22Rv1 (cell line): Measurements from ENCODE around the gene SUGCT.

Source experiments
- H3K27ac ChIP-seq: fragments of 450-650 bp; 2 replicates; pipeline ENCODE4 v1.5.1; 2017
- ZFX ChIP-seq: fragments of 450-650 bp; IDR thresholded peaks from 2 replicates; pipeline ENCODE4 v1.6.1; 2017; ENCODE audit warnings: antibody characterized with exemption, borderline replicate concordance
- TF ChIP-seq, protein P1 (sequence below): fragments of 450-650 bp; IDR thresholded peaks from 2 replicates; pipeline ENCODE4 v1.5.1; 2017; ENCODE audit warnings: mild to moderate bottlenecking

The SUGCT gene

DNA sequence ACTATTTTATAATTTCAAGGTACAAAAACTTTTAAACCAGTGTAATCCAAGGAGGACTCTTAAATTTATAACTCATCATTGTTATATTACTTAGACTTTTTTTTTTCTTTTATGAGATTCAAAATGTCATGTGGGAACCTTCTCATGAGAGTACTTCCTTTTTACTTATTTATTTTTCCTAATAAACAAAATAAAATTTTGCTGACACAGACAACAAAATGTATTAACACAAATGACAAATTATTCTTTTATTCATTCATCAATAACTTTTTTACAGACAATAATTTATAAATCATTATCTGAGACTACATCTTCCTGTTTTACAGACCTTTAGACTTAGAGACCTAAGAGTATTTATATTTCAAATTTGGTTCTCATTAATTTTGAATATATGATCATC, 706.2 kb downstream of the SUGCT start:
- no peak overlapping the region for H3K27ac ChIP-seq
- no peak for TF ChIP-seq ZFX
- TF ChIP-seq, protein P1, sequence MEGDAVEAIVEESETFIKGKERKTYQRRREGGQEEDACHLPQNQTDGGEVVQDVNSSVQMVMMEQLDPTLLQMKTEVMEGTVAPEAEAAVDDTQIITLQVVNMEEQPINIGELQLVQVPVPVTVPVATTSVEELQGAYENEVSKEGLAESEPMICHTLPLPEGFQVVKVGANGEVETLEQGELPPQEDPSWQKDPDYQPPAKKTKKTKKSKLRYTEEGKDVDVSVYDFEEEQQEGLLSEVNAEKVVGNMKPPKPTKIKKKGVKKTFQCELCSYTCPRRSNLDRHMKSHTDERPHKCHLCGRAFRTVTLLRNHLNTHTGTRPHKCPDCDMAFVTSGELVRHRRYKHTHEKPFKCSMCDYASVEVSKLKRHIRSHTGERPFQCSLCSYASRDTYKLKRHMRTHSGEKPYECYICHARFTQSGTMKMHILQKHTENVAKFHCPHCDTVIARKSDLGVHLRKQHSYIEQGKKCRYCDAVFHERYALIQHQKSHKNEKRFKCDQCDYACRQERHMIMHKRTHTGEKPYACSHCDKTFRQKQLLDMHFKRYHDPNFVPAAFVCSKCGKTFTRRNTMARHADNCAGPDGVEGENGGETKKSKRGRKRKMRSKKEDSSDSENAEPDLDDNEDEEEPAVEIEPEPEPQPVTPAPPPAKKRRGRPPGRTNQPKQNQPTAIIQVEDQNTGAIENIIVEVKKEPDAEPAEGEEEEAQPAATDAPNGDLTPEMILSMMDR, result no peak

DNA sequence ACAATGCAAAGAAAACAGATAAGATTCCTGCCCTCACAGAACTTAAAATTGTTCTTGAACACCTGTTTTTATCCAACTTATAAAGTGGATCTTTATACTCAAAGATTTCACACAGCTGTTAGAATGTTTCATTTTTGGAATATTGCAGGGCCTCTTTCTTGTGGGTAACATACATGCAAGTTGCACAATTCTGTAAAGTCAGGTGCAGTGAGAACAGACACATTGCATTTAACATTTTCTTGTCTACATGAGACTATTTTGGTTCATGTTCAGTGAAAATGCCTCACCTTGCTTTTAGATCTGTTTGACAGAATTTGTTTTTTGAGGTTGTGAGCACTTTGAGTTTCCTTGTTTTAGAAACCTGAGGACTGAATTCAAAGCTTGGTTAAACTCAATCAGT, 707.8 kb downstream of the SUGCT start:
- no peak overlapping the region for H3K27ac ChIP-seq
- TF ChIP-seq, protein P1, result no peak
- no peak for TF ChIP-seq ZFX

DNA sequence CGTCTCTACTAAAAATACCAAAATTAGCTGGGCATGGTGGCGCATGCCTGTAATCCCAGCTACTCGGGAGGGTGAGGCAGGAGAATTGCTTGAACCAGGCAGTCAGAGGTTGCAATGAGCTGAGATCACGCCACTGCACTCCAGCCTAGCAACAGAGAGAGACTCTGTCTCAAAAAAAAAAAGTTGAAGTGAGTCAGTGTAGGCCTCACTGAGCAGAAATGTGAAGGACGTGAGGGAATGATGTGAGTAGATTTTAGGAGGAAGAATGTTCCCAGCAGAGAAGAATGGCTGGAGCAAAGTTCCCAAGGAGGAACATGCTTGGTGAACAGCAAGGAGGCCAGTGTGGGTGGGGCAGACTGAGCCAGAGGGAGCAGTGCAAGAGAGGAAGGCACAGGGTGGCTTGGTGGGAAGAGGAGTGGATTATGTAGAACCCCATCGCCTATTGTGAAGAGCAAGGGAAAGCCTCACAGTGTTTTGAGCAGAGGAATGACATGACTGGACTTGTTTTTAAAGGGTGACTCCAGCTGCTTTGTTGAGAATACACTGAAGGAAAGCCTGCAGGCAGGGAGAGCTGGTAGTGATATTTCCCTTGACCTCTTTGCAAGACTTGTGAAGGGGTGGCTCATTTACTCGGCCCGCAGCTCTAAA, 708.7 kb downstream of the SUGCT start:
- no peak overlapping the region for H3K27ac ChIP-seq
- TF ChIP-seq ZFX, result no peak
- TF ChIP-seq, protein P1, result no peak

DNA sequence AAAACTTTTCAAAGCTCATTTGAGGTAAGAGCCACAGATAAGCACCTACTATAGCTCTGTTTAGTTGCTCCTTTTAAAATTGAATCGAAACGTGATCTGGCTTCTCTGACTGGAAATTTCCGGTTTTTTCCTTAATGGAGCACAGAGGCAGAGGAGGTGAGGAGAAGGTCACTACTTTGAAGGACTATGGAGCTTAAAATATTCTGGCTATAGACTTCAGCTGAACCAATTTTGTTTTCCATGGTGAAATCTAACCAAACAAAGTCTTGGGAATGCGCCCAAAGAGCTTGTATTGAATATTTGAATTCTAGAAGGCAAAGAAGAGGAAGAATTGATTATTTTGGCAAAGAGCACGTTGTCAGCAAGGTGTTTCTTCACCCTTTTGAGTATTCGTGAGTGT, 711.1 kb downstream of the SUGCT start:
- no peak overlapping the region for H3K27ac ChIP-seq
- TF ChIP-seq ZFX, result no peak
- TF ChIP-seq, protein P1, result no peak

DNA sequence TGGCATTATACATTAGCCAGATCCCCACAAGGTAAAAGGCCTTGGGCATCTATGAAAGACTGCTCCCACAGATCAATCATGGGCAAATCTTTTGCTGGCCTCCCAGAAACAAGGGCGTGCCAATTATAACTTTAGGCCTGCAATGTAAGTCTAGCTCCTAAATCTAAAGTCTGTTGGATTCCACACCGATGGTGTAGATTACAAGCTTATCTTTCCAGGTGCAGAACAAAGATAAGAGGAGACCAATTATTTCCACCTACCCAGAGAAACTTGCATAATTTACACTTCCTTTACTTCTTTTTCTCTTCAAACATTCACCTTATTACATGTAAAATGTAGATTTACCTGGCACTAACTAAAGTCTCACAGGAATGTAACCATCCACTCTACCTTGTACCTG, 713.1 kb downstream of the SUGCT start:
- TF ChIP-seq ZFX, result no peak
- TF ChIP-seq, protein P1, result no peak

DNA sequence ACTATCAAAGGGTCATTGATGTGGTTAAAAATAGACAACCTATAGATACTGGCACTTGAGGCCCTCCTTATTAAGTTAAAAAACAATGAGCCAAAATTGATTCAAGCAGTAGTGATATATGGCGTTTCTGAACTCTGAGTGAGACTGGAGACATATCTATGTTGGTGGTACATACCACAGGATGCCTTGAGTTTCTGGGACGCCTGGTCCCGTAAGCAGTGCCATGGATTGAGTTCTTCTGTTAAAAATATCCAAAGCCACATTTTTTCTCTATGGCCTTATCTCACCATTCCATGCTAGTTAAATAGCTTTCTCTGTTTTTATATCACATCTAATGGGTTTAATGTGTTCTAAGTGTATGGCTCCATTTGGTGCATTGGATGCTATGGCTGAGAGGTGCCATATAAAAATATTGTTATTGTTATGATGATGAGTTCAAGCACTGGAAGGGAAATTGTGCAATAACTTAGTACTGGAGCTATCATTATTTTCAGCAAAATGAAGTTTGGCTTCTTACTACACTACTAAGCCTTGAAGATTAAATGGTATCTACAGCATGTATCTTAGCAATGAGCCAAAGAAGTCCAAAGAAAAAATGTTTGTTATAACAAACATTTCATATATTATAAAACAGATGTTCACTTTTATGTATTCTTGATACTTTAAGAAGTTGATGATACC, 713.9 kb downstream of the SUGCT start:
- no peak overlapping the region for H3K27ac ChIP-seq

More for the DNA sequence above, 713.1 kb downstream of the SUGCT start:
- no peak overlapping the region for H3K27ac ChIP-seq

DNA sequence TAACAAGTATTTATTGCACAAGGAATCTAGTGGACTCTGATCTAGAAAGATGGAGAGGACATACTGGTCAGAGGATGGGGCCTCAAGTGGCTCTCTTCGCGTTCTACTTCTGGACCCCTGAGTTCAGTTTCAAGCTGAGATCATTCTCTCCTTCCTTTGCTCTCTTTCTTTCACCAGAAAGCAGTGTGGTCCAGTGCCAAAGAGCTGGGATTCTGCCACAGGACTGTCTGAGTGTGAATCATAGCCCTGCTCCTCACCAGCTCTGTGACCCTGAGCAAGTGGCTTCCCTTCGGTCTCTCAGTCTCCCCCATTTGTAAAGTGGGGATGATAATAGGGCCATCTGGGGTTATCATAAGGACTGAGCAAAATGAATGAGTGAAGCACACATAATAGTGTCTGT, 715.2 kb downstream of the SUGCT start:
- TF ChIP-seq, protein P1, result no peak
- TF ChIP-seq ZFX, result no peak

More for the DNA sequence above, 713.9 kb downstream of the SUGCT start:
- no peak for TF ChIP-seq ZFX
- TF ChIP-seq, protein P1, result no peak

More for the DNA sequence above, 715.2 kb downstream of the SUGCT start:
- H3K27ac ChIP-seq, result no peak overlapping the region
